ENCODE measurements around the gene TSPAN5. TPM values are rescaled to one million over a fixed set of nuclear protein-coding genes. Genes with fewer than 3 reads are reported as not detected.

TSPAN5 gene
- total and polyA plus RNA-seq, 9 of the 15 experiments (the other 6 are each of a cell fraction or from before 2014, with no cell fraction given) = 0.58 to 6.6 (median 0.73) TPM

- TF ChIP-seq NFATC3 (IDR thresholded peaks at IDR 0.05) = no peak
- no peak for TF ChIP-seq DDX20 (tag; IDR thresholded peaks at IDR 0.05; ENCODE audit: low read depth)
- TF ChIP-seq ZBTB11 (CRISPR knock-in tag; IDR thresholded peaks at IDR 0.05) = peak in 2 of 3 experiments; percentile 83 to 88; a peak in 4 of 6 replicates
- 0 out of 2 replicates have a peak, but pooled peaks have one; percentile 24 for TF ChIP-seq FOXM1 (IDR thresholded peaks at IDR 0.05; ENCODE audit: low read depth)
- no peak for TF ChIP-seq FOXM1 (CRISPR knock-in tag; IDR thresholded peaks at IDR 0.05; ENCODE audit: low read depth)
- TF ChIP-seq BACH1 (tag; IDR thresholded peaks at IDR 0.05) = 0 out of 2 replicates have a peak, but pooled peaks have one; percentile 37
- peak; percentile 61; the same call in 1 of the 2 replicates for TF ChIP-seq ESRRA (IDR thresholded peaks at IDR 0.05; ENCODE audit: borderline replicate concordance, low read depth)
- 0 out of 4 replicates have a peak, but pooled peaks of 1 of the 2 experiments have one; percentile 51 for TF ChIP-seq ZNF639 (CRISPR knock-in tag; conservative IDR thresholded peaks at IDR 0.05 in 1 of 2, IDR thresholded peaks at IDR 0.05 in 1 of 2)
- peak in 1 of 2 experiments; percentile 40; a peak in 1 of 4 replicates for TF ChIP-seq RCOR1 (IDR thresholded peaks at IDR 0.05; ENCODE audit: borderline replicate concordance in 1 of 2, low read depth in 2 of 2, low read length in 2 of 2)
- TF ChIP-seq ZNF140 (CRISPR knock-in tag; IDR thresholded peaks at IDR 0.05) = no peak
- no peak for TF ChIP-seq ZNF277 (CRISPR knock-in tag; IDR thresholded peaks at IDR 0.05; ENCODE audit: borderline replicate concordance)
These were observed 187.6 kb downstream of the TSPAN5 start (continued) for GRCh38 chr4:98470831-98471230.

Data from K562 (cell line).